Activated CD8-positive, alpha-beta memory T cell treated with anti-CD3 and anti-CD28 coated beads for 48 hours (primary cell): ENCODE data around the gene S100A10.

Experiments used
- DNase-seq, 3 experiments: peaks; one replicate each; pipeline ENCODE4 v3.0.0-alpha.2; 2020; ENCODE audit warnings: low read depth in 2 of 3, low spot score in 2 of 3

The S100A10 gene, protein sequence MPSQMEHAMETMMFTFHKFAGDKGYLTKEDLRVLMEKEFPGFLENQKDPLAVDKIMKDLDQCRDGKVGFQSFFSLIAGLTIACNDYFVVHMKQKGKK

DNA sequence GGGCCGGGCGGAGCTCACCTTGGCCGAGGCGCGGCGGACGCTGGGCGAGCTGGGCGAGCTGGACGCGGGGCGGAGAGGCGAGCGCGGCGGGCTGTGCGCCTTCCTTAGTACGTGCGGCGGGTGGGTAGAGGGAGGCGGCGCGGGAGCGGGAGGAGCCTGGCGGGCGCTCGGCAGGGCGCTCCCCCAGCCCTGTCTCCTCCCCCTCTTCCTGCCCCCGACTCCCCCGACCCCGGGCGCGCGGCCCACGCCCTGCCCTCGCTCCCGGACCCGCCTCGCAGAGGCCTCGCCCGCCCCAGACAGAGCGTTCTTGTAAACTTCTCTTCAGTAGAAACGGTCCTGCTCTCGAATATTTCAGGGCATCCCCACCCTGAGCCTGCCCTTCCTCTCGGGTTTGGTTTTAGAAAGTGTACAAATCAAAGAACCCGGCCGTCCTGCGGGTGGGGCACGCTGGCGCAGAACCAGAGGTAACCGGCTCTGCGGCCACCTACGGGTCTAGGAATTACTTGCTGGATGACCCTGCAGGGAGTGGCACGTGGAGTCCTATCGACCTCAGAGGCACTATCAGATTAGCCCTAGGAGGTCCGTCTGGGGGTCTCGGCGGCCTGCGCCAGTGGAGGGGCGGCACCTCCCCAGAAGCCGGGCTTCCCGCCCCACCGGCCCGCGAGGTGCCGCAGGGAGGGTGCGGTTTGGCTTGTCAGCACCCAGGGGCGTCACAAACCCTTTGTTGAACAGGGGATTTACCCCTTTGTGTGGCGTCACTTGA lies at the start of gene S100A10:
TSS of gene S100A10 (minus strand) at position 126 of the 763 bp plus-strand sequence. CDS start 7,629 bp downstream, outside the sequence.
- peak; percentile 42 to 61 (median 52) for DNase-seq

DNA sequence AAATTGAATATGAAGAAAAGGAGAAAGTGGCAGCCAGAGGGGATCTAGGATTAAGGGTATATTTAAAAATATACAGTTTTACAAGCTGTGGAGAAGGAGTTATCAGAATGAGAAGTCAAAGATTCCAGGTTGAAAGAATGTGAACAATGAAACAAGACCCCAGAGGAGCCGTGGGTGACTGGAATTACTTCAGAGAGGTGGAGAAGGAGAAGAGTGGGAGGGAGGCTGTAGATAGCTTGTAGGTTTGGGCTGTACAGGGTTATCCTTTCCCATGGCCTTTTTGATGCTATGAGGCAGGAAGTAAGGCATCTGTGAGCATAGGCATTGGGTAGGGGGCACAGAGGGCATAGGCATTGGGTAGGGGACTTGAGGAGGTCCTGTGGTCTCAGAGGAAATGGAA lies 48.4 kb upstream of the S100A10 start:
- no peak for DNase-seq

DNA sequence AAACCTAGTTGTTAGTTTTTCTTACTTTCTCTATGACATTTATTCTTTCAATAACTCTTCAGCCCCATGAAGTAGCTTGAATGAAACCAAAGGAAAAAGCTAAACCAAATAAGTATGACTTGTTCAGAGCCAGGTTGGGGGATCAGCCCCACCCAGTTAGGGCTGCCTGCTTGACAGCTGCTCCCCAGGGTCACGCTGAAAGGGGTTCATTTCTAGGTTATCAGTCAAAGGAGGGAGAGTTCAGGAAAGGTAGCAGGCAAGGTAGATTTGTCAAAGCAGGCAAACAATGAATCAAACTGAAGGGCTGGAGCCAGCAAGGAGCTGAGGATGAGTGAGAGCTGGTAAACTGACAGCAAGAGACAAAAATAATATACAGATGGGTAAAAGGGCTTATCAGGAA lies 46.2 kb upstream of the S100A10 start:
- no peak for DNase-seq

DNA sequence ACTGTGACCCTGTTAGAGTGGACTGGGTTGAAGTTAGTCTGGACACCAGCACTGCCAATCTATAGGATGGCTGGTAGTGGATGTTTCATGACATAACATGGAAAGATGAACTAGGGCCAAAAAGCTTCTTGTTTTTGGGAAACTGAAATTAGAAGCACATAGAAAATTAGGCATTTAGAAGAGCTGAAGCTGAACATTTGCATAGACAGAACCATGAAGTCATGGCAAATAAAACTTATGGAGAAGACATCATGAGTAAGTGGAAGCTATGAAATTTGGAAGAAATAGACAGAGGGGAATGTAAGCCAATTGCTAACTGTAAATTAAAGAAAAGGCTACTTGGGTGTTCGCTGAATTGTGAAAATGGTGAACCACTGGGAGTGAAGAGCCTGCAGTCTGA lies 45.8 kb upstream of the S100A10 start:
- DNase-seq = no peak

GRCh38 chr1:152038871-152039270 lies 45.2 kb upstream of the S100A10 start:
- no peak for DNase-seq

DNA sequence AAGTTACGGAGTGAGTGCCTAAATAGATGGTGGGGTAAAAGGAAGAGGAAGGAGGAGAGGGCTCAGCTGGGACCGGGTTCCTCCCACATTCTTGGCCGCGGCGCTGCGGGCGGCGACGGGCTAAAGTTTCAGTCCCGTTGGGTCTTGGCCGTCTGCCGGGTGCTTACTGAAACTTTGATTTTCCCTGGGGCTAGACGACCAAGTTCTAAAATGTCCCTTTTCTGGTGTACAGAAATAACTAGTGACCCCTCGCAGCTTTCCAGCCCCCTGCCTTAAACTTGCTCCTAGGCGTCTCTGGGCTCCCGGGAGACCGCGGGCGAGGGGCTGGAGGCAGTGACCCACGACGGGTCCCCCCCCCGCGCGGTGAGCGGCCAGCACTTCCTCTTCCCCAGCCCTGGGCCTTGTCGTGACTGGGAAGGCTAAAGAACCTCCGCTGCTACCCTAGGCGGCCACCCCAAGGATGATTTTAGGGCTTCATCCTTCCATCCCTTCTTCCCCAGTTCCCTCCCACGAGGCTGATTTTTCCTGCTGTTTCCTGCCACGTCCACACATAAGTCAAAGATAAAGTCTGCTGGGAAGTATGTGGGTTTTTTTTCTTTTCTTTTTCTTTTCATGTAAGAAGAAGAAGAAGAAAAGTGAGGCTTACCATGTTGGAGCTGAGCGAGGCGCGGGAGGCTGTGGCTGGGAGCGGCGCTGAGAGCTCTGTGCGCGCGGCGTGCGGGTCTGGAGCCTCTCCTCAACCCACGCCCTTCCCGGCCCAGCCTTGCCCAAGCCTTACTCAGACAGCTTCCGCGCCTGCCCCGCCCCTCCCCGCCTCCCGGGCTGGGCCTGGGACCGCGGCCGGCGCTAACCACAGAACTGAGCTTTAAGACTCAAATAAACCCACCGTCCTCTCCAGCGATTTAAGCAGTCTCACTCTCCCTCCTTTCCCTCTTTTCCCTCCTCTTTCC lies 42.9 kb upstream of the S100A10 start, which contains the start of gene S100A11:
TSS of gene S100A11 (minus strand) at position 738 of the 950 bp plus-strand sequence. CDS start at position 649, 89 bp downstream.
- DNase-seq = peak; percentile 52 to 63 (median 60)

DNA sequence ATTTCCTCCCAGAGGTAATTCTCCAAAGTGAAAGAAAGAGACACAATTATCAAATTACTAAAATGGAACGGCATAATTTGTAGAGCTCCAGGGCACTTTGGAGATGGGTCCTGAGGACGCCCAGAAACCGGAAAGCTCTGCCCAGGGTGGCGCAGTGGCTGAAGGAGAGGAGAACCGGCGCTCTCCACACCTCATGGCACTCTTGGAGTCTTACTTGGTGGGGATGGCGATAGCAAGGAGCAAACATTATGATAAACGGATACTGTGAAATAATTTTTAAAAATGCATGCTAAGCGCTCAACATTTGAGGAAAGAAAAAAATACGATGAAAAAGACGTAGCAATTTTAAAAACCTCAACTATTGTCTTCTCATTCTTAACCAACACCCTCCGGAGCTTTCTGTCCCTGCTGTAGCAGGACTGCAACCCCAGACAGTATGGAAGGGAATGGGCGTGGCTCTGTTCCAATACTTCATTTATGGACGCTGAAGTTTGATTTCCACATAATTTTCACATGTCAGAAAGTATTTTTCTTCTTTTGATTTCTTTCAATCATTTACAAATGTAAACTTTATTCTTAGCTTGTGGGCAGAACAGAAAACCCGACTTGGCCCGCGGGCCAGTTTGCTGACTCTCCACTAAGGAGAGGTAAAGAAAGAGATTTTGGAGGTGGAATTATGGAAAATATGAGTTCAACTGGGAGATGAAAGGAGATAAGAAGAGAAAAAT lies 42.0 kb upstream of the S100A10 start:
- DNase-seq = no peak

DNA sequence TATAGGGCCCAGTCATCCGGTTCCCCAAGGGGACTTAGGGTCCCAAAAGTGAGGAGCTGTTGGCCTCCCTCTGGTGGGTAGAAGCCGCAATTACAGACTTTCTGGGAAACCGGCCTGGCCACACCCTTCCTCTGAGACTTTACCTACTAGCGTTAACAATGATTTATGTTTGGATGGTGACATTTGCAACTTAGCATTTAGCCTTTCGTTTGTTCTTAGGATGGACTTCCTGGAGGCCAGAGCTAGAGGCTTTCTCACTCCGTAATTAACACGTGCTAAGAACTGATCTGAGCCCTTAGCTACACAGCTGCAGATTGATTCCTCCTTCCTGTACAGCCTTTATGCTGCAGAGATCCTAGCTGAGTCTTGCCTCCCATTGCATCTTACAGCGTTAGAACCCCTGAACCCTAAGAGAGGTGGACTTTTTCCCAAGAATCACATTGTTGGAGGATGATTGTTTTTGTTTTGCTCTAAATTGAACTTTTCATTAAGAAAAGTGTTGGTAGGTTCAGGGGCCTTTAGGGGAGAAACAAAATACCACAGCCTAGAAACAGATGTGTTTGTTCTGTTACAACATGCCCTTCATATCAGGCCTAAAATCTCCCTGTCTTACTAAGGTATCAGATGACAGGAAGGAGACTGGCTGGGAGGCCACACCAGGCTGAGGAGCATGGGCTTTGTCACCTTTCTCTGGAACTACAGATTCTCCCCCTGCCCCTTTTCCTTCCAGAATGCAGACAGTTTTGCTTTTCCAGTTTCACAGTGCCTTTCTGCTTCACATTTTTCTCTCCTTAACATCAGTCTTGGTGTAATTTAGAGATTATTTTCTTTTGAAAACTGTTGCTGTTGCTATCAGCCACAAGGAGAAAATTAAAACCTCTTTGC lies 41.2 kb upstream of the S100A10 start:
- peak in 2 of 3 experiments; percentile 38 to 55 for DNase-seq

- DNase-seq = no peak
Measured at GRCh38 chr1:152034324-152034653, 40.6 kb upstream of the S100A10 start.

- DNase-seq = no peak
Measured at GRCh38 chr1:152029929-152030211, 36.2 kb upstream of the S100A10 start.

- no peak for DNase-seq
Measured at GRCh38 chr1:152029144-152029928, 35.7 kb upstream of the S100A10 start.

DNA sequence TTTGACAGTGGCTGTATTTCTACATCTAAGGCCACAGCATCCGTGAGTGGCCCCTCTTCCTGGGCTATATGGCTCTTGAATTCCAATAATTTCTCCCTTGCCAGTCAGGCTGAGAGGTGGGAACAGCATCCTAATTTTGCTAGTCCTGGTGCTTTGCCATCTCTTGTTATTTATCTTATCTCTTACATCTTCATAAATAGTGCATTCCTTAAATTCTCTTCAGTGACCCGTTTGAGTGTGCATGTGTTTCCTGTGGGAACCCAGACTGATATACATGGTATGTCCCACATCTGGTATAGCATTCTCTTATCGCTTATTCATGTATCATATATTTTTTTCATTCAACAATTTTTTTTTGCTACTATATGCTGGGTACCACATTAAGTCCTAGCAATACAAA lies 33.2 kb upstream of the S100A10 start:
- DNase-seq = no peak

DNA sequence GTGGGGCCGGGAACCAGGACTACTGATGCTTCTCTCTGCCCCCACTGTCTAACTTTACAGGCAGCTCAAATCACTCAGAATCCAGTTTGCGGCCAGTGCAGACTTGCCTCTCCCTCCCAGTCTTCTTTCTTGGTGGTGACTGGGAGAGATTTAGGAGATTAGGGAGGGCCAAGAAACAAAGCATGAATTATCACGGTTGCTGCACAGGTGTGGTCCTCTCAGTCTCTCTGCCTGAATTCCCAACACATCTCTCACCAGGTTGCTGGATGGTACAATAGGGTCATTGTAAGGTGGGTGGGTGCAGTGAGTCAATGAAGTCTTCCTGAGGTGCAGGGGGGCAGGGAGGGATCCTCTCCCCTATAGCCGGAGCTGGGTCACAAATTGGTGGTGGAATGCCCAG lies 30.6 kb upstream of the S100A10 start:
- no peak for DNase-seq

- no peak for DNase-seq
Measured at GRCh38 chr1:152023221-152023620, 29.6 kb upstream of the S100A10 start.

GRCh38 chr1:152022474-152022873 lies 28.8 kb upstream of the S100A10 start:
- DNase-seq = no peak

DNA sequence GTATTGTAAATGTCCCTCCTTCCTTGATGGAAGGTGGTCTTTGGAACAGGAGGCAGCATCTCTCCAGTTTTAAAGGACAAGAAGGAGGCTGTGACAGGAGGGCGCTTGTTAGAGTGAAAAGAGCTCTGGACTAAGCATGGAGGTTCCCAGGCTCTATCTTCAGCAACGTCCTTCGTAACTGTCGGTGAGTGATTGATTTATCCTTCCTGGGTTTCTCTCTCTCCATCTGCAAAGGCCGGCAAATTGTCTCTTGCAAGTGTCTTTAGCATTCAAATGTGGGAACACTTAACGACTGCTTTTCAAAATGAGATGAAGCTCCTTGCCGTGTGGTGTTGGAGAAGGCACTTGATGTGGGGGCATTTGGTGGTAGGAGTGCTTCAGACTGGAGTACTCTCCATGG lies 27.9 kb upstream of the S100A10 start:
- DNase-seq = no peak

DNA sequence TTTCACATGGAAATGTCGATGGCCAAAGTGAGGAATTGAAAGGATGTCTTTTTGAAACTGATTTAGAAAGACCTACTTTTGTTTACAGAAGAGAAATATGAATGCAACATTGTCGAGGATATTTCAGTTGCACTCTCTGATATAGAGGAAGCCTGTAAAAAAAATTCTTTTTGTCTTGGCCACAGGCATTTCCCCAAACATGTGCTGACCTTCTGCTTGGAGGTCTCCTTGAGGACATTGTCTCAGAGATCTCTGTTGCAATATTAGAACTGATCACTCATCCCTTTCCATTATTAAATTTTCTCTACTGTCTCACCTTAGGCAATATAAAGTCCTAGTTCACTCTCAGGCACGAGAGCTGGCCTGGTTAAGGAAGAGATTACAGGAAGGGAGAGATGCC lies 27.2 kb upstream of the S100A10 start:
- no peak for DNase-seq

DNA sequence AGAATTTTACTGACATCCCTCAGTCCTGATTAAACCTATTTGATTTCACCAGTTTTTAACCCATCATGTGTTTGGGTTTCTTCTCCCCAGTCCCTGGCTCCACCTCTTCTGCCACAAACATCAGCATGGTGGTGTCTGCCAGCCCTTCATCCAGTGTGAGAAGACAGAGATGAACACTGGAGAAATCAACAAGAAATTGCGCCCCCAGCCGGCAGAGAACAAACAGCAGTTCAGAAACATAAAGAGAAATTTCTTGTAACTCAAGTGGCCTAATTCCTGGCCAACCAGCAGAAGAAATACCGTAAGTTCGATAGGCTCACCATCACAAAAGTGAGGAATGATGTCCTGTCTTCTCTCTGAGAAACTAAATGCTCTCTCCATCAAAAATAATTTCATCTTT lies 24.9 kb upstream of the S100A10 start:
- no peak for DNase-seq

DNA sequence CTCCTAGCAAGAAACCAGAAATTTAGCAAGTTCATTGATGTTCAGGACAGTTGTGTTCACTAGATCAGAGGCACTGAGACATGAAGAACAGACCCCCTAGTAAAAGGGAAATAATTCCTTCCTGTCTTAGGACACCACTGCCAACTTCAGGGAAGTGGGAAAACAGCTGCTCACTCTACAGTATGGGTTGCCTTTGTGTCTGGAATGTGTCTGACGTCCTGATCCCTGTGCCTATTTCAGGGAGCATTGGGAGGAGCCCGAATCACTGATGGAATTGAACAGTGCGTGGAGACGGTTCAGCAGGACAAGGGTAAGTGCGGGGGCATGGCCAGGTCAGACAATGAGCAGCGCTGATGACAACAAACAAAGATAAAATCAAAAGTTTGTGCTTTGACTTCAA lies 22.1 kb upstream of the S100A10 start:
- DNase-seq = no peak

DNA sequence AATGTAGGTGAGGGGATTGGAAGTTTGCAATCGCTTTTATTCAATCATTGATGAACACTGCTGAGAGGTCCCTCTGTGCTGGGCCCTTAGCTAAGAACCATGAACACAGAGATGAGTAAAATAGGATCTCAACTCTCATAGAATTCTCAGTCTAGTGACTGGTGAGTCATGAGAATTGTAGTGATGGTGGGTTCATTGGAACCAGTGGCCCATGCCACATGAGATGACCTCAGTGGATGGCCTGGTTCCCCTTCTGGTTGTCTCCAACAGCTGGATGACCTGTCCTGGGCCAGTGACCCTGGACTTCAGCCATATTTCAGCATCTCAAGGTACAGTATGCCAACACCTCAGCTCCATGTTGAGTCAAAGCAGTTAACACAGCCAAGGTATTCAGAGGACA lies 21.3 kb upstream of the S100A10 start:
- DNase-seq = no peak
